HEK293 (cell line): ENCODE data around the gene MTMR8.

ENCODE experiments used
- CTCF ChIA-PET: fragments of 350-600 bp; formaldehyde crosslinking; extraction: SDS; loops from one replicate; lab custom pipeline; 2021; ENCODE audit warnings: antibody characterized with exemption; lab: Yijun Ruan, JAX
- POLR2A ChIA-PET: fragments of 300-600 bp; formaldehyde crosslinking; extraction: SDS; loops from one replicate; lab custom pipeline; 2020; ENCODE audit warnings: antibody characterized with exemption, inconsistent platforms; lab: Yijun Ruan, JAX
- H3K27ac ChIP-seq: fragments of 200-500 bp; sonication (Bioruptor generic); 2 replicates; pipeline ENCODE4 v1.5.1; 2014; ENCODE audit warnings: low read depth, low read length, control low read depth, inconsistent platforms; ENCODE audit errors: extremely low read depth
- H3K36me3 ChIP-seq, 2 experiments: fragments of 200-500 bp in 1 of 2; sonication (Bioruptor generic) in 1 of 2; 1 replicate in 1 of 2; 2 replicates in 1 of 2; pipeline ENCODE4 v1.5.1; 2014 to 2017; ENCODE audit warnings: inconsistent platforms in 2 of 2, low read length in 2 of 2; ENCODE audit not compliant: control insufficient read depth in 2 of 2, insufficient read depth in 1 of 2
- H3K4me1 ChIP-seq: fragments of 200-500 bp; sonication (Bioruptor generic); 2 replicates; pipeline ENCODE4 v1.5.1; 2014; ENCODE audit warnings: mild to moderate bottlenecking, low read length, inconsistent platforms; ENCODE audit not compliant: control insufficient read depth, insufficient read depth
- H3K4me3 ChIP-seq: 2 replicates; pipeline ENCODE4 v1.5.1; 2011; ENCODE audit warnings: low read depth, mild to moderate bottlenecking, control low read depth, low read length, moderate library complexity
- H3K9me3 ChIP-seq: fragments of 200-500 bp; sonication (Bioruptor generic); 2 replicates; pipeline ENCODE4 v1.5.1; 2014; ENCODE audit warnings: low read depth, low read length, inconsistent platforms; ENCODE audit not compliant: control insufficient read depth, insufficient read depth
- MEIS1 ChIP-seq: sonication (generic); formaldehyde crosslinking; IDR thresholded peaks from 2 replicates; pipeline ENCODE4 v1.8.1; 2022; ENCODE audit warnings: missing genetic modification reagents, mild to moderate bottlenecking, borderline replicate concordance
- RBAK ChIP-seq: fragments of 450-650 bp; formaldehyde crosslinking; IDR thresholded peaks from 2 replicates; pipeline ENCODE4 v1.5.1; 2016; ENCODE audit warnings: missing biosample characterization, missing genetic modification characterization
- SCRT1 ChIP-seq: fragments of 450-650 bp; formaldehyde crosslinking; IDR thresholded peaks from 2 replicates; pipeline ENCODE4 v1.5.1; 2016; ENCODE audit warnings: missing biosample characterization, missing genetic modification characterization, borderline replicate concordance
- SCRT2 ChIP-seq: fragments of 450-650 bp; formaldehyde crosslinking; IDR thresholded peaks from 2 replicates; pipeline ENCODE4 v1.5.1; 2016; ENCODE audit warnings: missing biosample characterization, missing genetic modification characterization
- SETDB1 ChIP-seq: IDR thresholded peaks from one replicate; pipeline ENCODE4 v1.6.1; 2017; ENCODE audit warnings: mild to moderate bottlenecking, low read length, moderate library complexity, mixed read lengths; ENCODE audit not compliant: insufficient read length
- ZFHX2 ChIP-seq: fragments of 450-650 bp; formaldehyde crosslinking; conservative IDR thresholded peaks from 2 replicates; pipeline ENCODE4 v1.5.1; 2016; ENCODE audit warnings: missing biosample characterization, missing genetic modification characterization
- ZNF132 ChIP-seq: fragments of 450-650 bp; formaldehyde crosslinking; IDR thresholded peaks from 2 replicates; pipeline ENCODE4 v1.5.1; 2017; ENCODE audit warnings: missing biosample characterization, missing genetic modification characterization, borderline replicate concordance
- ZNF174 ChIP-seq: fragments of 450-650 bp; formaldehyde crosslinking; IDR thresholded peaks from 2 replicates; pipeline ENCODE4 v1.5.0; 2017; ENCODE audit warnings: missing biosample characterization, mild to moderate bottlenecking, missing genetic modification characterization
- ZNF302 ChIP-seq: fragments of 450-650 bp; formaldehyde crosslinking; IDR thresholded peaks from 2 replicates; pipeline ENCODE4 v1.5.1; 2016; ENCODE audit warnings: missing biosample characterization, missing genetic modification characterization, low read depth
- ZNF558 ChIP-seq: fragments of 450-650 bp; formaldehyde crosslinking; IDR thresholded peaks from 2 replicates; pipeline ENCODE4 v1.5.1; 2016; ENCODE audit warnings: missing biosample characterization, missing genetic modification characterization
- ZNF747 ChIP-seq: fragments of 450-650 bp; formaldehyde crosslinking; IDR thresholded peaks from 2 replicates; pipeline ENCODE4 v1.5.1; 2016; ENCODE audit warnings: missing biosample characterization, missing genetic modification characterization
- ZNF776 ChIP-seq: fragments of 450-650 bp; formaldehyde crosslinking; IDR thresholded peaks from 2 replicates; pipeline ENCODE4 v1.5.0; 2017; ENCODE audit warnings: missing biosample characterization, missing genetic modification characterization, borderline replicate concordance
- ZNF830 ChIP-seq: fragments of 450-650 bp; IDR thresholded peaks from 2 replicates; pipeline ENCODE4 v1.5.0; 2018; ENCODE audit warnings: missing biosample characterization, missing genetic modification characterization, low read depth, mild to moderate bottlenecking, moderate library complexity
- TF ChIP-seq, protein P1 (sequence below): sonication (generic); formaldehyde crosslinking; IDR thresholded peaks from 2 replicates; pipeline ENCODE4 v1.8.1; 2022; ENCODE audit warnings: mild to moderate bottlenecking, moderate library complexity, missing genetic modification reagents
- TF ChIP-seq, protein P2 (sequence below): fragments of 450-650 bp; formaldehyde crosslinking; IDR thresholded peaks from 2 replicates; pipeline ENCODE4 v1.5.1; 2016; ENCODE audit warnings: missing biosample characterization, missing genetic modification characterization, borderline replicate concordance
- TF ChIP-seq, protein P3 (sequence below): IDR thresholded peaks from 2 replicates; pipeline ENCODE4 v1.6.1; 2011; ENCODE audit warnings: mild to moderate bottlenecking, low read depth, low read length, borderline replicate concordance
- TF ChIP-seq, protein P4 (sequence below): fragments of 450-650 bp; formaldehyde crosslinking; optimal IDR thresholded peaks from 2 replicates; pipeline ENCODE3; 2016; ENCODE audit warnings: missing biosample characterization, mild to moderate bottlenecking, missing genetic modification characterization
- TF ChIP-seq, protein P5 (sequence below): fragments of 450-650 bp; formaldehyde crosslinking; IDR thresholded peaks from 2 replicates; pipeline ENCODE4 v1.5.0; 2017; ENCODE audit warnings: missing biosample characterization, missing genetic modification characterization, borderline replicate concordance

MTMR8 gene

DNA sequence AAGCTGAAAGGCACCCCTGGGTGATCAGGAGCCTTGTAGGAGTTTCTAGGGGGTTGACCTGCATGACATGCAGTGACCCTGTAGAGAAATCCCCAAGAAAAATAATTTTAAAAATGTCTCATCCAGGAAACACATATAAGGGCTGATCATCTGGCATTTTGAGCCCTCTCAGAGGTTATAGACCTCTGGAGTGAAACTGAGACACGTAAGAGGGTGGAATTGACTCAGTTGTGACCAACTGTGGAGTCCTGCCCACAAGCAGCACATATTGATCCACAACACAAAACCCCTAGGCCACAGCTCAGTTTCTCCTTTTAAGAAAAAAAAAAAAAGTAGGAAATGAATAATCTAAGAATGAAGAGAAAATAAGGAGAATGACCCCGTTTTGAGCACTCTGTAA is 32.5 kb upstream of the MTMR8 start:
- Histone ChIP-seq H3K9me3 (no peaks in the 10 kb centered on the region; the same call in 1 of the 2 replicates), H3K36me3 (no peaks in the 10 kb centered on the region), H3K4me3 (no peak overlapping the region), H3K4me1 (no peaks in the 10 kb centered on the region), H3K27ac (no peak overlapping the region)
- ChIA-PET CTCF (no interaction called here), POLR2A (no interaction called here)
- TF ChIP-seq ZFHX2 (tag by site-specific recombination) (no peak), MEIS1 (CRISPR knock-in tag) (no peak), ZNF558 (tag by site-specific recombination) (no peak), ZNF302 (tag by site-specific recombination) (no peak), ZNF830 (tag by site-specific recombination) (no peak), ZNF132 (tag by site-specific recombination) (no peak), RBAK (tag by site-specific recombination) (no peak), ZNF174 (tag by site-specific recombination) (no peak), SETDB1 (no peak), ZNF747 (no peak), ZNF776 (tag by site-specific recombination) (no peak), SCRT2 (tag by site-specific recombination) (no peak), SCRT1 (no peak)
- TF ChIP-seq, protein P1, sequence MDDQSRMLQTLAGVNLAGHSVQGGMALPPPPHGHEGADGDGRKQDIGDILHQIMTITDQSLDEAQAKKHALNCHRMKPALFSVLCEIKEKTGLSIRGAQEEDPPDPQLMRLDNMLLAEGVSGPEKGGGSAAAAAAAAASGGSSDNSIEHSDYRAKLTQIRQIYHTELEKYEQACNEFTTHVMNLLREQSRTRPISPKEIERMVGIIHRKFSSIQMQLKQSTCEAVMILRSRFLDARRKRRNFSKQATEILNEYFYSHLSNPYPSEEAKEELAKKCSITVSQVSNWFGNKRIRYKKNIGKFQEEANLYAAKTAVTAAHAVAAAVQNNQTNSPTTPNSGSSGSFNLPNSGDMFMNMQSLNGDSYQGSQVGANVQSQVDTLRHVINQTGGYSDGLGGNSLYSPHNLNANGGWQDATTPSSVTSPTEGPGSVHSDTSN (CRISPR knock-in tag) = no peak
- TF ChIP-seq, protein P2, sequence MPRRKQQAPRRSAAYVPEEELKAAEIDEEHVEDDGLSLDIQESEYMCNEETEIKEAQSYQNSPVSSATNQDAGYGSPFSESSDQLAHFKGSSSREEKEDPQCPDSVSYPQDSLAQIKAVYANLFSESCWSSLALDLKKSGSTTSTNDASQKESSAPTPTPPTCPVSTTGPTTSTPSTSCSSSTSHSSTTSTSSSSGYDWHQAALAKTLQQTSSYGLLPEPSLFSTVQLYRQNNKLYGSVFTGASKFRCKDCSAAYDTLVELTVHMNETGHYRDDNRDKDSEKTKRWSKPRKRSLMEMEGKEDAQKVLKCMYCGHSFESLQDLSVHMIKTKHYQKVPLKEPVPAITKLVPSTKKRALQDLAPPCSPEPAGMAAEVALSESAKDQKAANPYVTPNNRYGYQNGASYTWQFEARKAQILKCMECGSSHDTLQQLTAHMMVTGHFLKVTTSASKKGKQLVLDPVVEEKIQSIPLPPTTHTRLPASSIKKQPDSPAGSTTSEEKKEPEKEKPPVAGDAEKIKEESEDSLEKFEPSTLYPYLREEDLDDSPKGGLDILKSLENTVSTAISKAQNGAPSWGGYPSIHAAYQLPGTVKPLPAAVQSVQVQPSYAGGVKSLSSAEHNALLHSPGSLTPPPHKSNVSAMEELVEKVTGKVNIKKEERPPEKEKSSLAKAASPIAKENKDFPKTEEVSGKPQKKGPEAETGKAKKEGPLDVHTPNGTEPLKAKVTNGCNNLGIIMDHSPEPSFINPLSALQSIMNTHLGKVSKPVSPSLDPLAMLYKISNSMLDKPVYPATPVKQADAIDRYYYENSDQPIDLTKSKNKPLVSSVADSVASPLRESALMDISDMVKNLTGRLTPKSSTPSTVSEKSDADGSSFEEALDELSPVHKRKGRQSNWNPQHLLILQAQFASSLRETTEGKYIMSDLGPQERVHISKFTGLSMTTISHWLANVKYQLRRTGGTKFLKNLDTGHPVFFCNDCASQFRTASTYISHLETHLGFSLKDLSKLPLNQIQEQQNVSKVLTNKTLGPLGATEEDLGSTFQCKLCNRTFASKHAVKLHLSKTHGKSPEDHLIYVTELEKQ (tag by site-specific recombination) = no peak
- TF ChIP-seq, protein P3, sequence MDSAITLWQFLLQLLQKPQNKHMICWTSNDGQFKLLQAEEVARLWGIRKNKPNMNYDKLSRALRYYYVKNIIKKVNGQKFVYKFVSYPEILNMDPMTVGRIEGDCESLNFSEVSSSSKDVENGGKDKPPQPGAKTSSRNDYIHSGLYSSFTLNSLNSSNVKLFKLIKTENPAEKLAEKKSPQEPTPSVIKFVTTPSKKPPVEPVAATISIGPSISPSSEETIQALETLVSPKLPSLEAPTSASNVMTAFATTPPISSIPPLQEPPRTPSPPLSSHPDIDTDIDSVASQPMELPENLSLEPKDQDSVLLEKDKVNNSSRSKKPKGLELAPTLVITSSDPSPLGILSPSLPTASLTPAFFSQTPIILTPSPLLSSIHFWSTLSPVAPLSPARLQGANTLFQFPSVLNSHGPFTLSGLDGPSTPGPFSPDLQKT = no peak
- TF ChIP-seq, protein P4, sequence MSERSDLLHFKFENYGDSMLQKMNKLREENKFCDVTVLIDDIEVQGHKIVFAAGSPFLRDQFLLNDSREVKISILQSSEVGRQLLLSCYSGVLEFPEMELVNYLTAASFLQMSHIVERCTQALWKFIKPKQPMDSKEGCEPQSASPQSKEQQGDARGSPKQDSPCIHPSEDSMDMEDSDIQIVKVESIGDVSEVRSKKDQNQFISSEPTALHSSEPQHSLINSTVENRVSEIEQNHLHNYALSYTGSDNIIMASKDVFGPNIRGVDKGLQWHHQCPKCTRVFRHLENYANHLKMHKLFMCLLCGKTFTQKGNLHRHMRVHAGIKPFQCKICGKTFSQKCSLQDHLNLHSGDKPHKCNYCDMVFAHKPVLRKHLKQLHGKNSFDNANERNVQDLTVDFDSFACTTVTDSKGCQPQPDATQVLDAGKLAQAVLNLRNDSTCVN (tag by site-specific recombination) = no peak
- TF ChIP-seq, protein P5, sequence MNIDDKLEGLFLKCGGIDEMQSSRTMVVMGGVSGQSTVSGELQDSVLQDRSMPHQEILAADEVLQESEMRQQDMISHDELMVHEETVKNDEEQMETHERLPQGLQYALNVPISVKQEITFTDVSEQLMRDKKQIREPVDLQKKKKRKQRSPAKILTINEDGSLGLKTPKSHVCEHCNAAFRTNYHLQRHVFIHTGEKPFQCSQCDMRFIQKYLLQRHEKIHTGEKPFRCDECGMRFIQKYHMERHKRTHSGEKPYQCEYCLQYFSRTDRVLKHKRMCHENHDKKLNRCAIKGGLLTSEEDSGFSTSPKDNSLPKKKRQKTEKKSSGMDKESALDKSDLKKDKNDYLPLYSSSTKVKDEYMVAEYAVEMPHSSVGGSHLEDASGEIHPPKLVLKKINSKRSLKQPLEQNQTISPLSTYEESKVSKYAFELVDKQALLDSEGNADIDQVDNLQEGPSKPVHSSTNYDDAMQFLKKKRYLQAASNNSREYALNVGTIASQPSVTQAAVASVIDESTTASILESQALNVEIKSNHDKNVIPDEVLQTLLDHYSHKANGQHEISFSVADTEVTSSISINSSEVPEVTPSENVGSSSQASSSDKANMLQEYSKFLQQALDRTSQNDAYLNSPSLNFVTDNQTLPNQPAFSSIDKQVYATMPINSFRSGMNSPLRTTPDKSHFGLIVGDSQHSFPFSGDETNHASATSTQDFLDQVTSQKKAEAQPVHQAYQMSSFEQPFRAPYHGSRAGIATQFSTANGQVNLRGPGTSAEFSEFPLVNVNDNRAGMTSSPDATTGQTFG (tag by site-specific recombination) = no peak
